Measurements from ENCODE around the gene SPSB3.

GRCh38 chr16:1771188-1771863, 11.0 kb downstream of the SPSB3 start, which contains the start of gene NME3:
- no peak for TF ChIP-seq ZNF449 (tag by site-specific recombination; IDR thresholded peaks at IDR 0.05)
- TF ChIP-seq, protein P1, sequence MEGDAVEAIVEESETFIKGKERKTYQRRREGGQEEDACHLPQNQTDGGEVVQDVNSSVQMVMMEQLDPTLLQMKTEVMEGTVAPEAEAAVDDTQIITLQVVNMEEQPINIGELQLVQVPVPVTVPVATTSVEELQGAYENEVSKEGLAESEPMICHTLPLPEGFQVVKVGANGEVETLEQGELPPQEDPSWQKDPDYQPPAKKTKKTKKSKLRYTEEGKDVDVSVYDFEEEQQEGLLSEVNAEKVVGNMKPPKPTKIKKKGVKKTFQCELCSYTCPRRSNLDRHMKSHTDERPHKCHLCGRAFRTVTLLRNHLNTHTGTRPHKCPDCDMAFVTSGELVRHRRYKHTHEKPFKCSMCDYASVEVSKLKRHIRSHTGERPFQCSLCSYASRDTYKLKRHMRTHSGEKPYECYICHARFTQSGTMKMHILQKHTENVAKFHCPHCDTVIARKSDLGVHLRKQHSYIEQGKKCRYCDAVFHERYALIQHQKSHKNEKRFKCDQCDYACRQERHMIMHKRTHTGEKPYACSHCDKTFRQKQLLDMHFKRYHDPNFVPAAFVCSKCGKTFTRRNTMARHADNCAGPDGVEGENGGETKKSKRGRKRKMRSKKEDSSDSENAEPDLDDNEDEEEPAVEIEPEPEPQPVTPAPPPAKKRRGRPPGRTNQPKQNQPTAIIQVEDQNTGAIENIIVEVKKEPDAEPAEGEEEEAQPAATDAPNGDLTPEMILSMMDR (tag by site-specific recombination; IDR thresholded peaks at IDR 0.05) = no peak
- TF ChIP-seq, protein P2, sequence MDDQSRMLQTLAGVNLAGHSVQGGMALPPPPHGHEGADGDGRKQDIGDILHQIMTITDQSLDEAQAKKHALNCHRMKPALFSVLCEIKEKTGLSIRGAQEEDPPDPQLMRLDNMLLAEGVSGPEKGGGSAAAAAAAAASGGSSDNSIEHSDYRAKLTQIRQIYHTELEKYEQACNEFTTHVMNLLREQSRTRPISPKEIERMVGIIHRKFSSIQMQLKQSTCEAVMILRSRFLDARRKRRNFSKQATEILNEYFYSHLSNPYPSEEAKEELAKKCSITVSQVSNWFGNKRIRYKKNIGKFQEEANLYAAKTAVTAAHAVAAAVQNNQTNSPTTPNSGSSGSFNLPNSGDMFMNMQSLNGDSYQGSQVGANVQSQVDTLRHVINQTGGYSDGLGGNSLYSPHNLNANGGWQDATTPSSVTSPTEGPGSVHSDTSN (CRISPR knock-in tag; IDR thresholded peaks at IDR 0.05) = no peak
